Cardiac fibroblast (primary cell): ENCODE results near the gene COL10A1.

Experiments
- DNase-seq, 2 donors: peaks; one replicate each; pipeline versions ENCODE4 v3.0.0 to v3.0.0-alpha.2; 2010; ENCODE audit warnings: low read depth in 2 of 2
- H3K4me3 ChIP-seq, 2 donors: replicated peaks in 1 of 2; 1 replicate in 1 of 2; 2 replicates in 1 of 2; pipeline ENCODE4 v1.5.1; 2011; ENCODE audit warnings: low read depth in 2 of 2, low read length in 2 of 2, mild to moderate bottlenecking in 2 of 2, moderate library complexity in 1 of 2
- TF ChIP-seq, protein P1 (sequence below): IDR thresholded peaks from one replicate; pipeline ENCODE4 v1.5.1; 2011; ENCODE audit warnings: low read depth, mild to moderate bottlenecking, low read length, inconsistent platforms

The COL10A1 gene

DNA sequence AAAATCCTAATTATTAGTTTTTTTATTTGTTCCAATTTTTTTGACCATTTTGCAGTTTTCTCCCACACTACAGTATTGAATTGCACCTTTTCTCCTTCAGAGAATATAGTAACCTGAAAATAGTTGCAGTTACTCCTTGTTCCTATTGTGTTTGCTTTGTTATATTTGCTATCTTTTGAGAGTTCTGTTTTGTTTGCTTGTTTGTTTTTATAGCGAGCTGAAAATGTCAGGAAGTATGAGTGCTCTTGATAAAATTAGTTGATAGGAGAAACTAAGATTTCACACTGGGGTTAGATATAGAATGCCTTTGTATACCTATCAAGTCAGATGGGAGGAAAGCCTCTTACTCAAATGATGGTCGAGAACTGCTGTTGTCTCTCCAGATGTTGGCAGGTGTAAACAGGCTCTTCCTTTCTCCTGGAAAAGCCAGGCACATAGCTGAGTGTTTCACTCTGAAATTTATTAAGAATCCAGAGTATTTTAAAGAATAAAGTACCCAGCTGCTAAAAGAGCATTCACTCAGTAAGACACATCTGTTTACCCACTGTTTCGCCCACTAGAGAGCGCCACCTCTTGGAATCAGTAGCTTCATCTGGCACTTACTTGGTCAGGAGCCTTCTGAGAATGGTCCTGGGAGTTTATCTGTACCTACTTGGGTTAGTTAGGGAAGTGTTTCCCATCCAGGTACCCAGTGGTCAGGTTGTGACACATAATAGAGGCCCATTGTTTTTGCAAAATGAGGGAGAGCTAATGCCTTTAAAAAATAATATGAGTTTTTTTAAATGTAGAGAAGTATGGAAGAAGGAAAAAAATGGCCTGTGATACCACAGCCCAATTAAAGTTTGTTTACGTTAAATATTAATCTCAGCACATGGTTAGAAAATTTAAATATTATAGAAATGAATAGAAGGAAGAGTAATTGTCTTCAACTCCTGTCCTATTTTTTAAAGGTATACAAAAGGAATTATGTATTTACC, 14.1 kb downstream of the COL10A1 start:
- peak; percentile 67 for DNase-seq
- TF ChIP-seq, protein P1, sequence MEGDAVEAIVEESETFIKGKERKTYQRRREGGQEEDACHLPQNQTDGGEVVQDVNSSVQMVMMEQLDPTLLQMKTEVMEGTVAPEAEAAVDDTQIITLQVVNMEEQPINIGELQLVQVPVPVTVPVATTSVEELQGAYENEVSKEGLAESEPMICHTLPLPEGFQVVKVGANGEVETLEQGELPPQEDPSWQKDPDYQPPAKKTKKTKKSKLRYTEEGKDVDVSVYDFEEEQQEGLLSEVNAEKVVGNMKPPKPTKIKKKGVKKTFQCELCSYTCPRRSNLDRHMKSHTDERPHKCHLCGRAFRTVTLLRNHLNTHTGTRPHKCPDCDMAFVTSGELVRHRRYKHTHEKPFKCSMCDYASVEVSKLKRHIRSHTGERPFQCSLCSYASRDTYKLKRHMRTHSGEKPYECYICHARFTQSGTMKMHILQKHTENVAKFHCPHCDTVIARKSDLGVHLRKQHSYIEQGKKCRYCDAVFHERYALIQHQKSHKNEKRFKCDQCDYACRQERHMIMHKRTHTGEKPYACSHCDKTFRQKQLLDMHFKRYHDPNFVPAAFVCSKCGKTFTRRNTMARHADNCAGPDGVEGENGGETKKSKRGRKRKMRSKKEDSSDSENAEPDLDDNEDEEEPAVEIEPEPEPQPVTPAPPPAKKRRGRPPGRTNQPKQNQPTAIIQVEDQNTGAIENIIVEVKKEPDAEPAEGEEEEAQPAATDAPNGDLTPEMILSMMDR, result peak; percentile 67
- no peak overlapping the region for H3K4me3 ChIP-seq

DNA sequence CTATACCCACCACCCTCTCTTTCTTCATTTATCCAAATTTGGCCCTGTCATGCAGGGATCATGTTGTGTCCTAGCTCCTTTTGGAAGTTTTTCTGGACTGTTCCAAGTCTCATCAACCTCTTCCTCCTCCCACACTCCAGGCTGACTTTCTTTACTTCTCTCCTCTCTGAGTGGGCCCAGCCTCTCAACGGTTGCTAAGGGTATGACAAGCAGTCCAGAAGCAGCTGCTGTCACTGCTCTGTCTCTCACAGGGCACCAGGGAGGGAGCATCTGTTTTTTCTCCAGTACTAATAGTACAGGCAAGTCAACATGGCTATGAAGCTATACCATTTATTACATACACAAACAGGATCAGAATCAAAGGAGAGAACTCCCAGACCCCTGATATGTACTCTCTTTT, 17.1 kb downstream of the COL10A1 start:
- no peak overlapping the region for H3K4me3 ChIP-seq
- DNase-seq, result no peak
- TF ChIP-seq, protein P1, result no peak

DNA sequence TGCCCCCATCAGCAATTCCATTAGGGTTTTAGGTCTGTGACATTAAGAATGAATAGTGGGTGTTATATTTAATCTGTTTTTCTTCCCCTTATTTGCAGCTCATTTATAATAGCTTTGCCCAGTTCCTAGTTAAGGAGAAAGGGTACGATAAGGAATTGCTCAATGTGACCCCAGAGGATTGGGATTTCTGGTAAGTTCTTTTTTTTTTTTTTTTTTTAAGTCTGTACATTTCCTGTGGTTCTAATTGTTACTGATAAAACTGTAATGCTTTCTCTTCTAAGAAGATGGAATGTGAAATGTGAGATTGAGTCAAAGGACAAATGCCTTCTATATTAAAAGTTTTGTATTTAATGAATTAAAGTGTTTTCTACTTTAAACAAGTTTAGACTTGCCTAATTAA, 19.8 kb downstream of the COL10A1 start:
- TF ChIP-seq, protein P1, result no peak
- DNase-seq, result peak; percentile 51 to 89
- no peak overlapping the region for H3K4me3 ChIP-seq

DNA sequence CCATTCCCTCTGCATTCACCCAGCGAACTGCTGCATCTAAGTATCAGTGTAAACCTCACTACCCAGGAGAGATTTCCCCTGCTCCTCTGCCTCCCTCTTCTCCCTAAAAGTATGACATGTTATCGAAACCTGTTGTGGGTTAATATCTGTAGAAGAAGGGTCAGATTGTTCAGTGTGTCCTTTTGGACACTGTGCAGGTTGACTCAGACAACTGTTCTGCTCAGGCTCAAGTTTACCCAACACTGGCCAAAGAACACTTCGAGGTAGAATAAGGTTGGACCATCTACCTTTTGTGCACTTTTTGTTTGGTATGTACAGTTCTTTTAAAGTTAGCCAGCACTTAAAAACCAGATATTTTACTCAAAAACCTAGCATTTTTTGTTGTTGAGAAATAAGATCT, 20.7 kb downstream of the COL10A1 start:
- TF ChIP-seq, protein P1, result no peak

DNA sequence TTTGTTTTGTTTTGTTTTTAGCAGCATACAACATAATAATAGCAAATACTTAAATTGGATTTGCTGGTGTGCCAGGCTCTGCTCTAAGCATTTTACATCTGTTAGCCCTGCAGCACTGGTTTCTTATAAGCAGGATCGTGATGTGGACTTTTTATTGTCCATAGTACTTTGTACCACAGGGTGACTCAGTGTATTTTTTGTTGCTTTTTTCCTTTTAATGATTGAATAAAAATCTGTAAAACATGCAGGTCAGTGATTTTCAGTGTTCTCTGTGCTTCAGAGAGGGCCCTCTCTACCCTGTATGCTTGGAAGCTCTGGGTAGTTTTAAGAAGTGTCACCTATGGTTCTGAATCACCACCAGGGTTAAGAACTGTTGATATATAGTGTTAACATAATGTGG, 21.3 kb downstream of the COL10A1 start:
- no peak for DNase-seq
- H3K4me3 ChIP-seq, result no peak overlapping the region
- TF ChIP-seq, protein P1, result no peak

More for the DNA sequence above, 20.7 kb downstream of the COL10A1 start:
- no peak overlapping the region for H3K4me3 ChIP-seq
- DNase-seq, result no peak

DNA sequence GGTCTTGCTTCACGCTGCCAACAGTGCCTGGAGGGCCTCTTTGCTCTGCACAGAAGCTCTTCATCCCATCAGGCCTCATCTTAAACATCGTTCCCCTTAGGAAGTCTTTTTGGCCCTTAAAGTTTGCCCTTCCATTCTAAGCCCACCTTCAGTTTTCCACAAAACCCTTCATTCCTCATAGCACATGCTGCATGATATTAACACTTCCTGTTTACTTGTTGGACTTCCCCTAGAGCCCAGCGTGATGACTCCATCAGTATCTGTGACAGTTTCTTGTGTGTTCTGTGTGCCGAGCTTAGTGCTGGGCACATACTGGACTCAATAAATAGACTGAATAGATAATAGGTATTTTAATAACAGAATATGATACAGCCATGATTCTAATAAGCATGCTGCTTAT, 23.1 kb downstream of the COL10A1 start:
- TF ChIP-seq, protein P1, result no peak
- H3K4me3 ChIP-seq, result peak overlapping the region in 1 of 2 donors; percentile 8
- DNase-seq, result no peak
